WTC11 (cell line): ENCODE data around the gene VSTM2L.

Experiments used
- ATF1 ChIP-seq: sonication (generic); formaldehyde crosslinking; IDR thresholded peaks from 2 replicates; pipeline ENCODE4 v1.8.1; 2023; ENCODE audit warnings: mild to moderate bottlenecking, moderate library complexity, missing genetic modification reagents
- CREM ChIP-seq: sonication (generic); formaldehyde crosslinking; IDR thresholded peaks from 2 replicates; pipeline ENCODE4 v1.8.1; 2022; ENCODE audit warnings: mild to moderate bottlenecking, missing genetic modification reagents, moderate library complexity
- E2F4 ChIP-seq: sonication (generic); formaldehyde crosslinking; IDR thresholded peaks from 2 replicates; pipeline ENCODE4 v1.8.1; 2022; ENCODE audit warnings: low read depth, mild to moderate bottlenecking, moderate library complexity, missing genetic modification reagents, borderline replicate concordance
- ELF4 ChIP-seq: sonication (generic); formaldehyde crosslinking; IDR thresholded peaks from 2 replicates; pipeline ENCODE4 v1.8.1; 2022; ENCODE audit warnings: low read depth, mild to moderate bottlenecking, moderate library complexity, missing genetic modification reagents
- FOXJ3 ChIP-seq: sonication (generic); formaldehyde crosslinking; IDR thresholded peaks from 2 replicates; pipeline ENCODE4 v1.9.0; 2021; ENCODE audit warnings: missing genetic modification reagents, mild to moderate bottlenecking, borderline replicate concordance
- IRF2 ChIP-seq: sonication (generic); formaldehyde crosslinking; IDR thresholded peaks from 2 replicates; pipeline ENCODE4 v1.8.0; 2022; ENCODE audit warnings: low read depth, missing genetic modification reagents, borderline replicate concordance
- PREB ChIP-seq: sonication (generic); formaldehyde crosslinking; IDR thresholded peaks from 2 replicates; pipeline ENCODE4 v1.8.1; 2022; ENCODE audit warnings: mild to moderate bottlenecking, missing genetic modification reagents, moderate library complexity, borderline replicate concordance
- ZBTB43 ChIP-seq: sonication (generic); formaldehyde crosslinking; IDR thresholded peaks from 2 replicates; pipeline ENCODE4 v1.8.1; 2023; ENCODE audit warnings: mild to moderate bottlenecking, missing genetic modification reagents
- TF ChIP-seq, protein P1 (sequence below): sonication (generic); formaldehyde crosslinking; IDR thresholded peaks from 2 replicates; pipeline ENCODE4 v1.8.0; 2023; ENCODE audit warnings: missing genetic modification reagents
- TF ChIP-seq, protein P2 (sequence below): fragments of 200-600 bp; IDR thresholded peaks from 2 replicates; pipeline ENCODE4 v1.8.0; 2022; ENCODE audit warnings: antibody characterized with exemption

DNA sequence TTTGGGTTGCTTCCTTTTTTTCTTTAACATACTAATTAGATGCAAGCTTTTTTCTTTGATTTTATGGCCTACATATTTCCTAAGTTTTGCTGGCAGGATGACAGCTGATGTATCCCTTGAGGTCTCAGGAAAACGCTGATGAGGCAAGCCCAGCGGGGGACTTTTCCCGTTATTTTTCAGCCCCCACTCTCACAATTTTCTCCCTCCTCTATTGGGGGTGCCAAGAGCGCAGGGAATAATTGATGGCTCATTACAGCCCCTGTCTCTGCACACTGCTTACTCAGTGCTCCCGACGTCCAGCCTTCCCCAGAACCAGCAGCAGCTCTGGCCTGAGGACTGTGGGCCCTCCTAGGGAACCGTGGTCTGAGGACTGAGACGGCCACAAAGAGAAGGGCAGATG lies 38.6 kb upstream of the VSTM2L start:
- no peak for TF ChIP-seq FOXJ3 (CRISPR knock-in tag)
- no peak for TF ChIP-seq E2F4 (CRISPR knock-in tag)
- no peak for TF ChIP-seq ZBTB43 (CRISPR knock-in tag)
- no peak for TF ChIP-seq PREB (CRISPR knock-in tag)
- no peak for TF ChIP-seq CREM
- TF ChIP-seq, protein P1, sequence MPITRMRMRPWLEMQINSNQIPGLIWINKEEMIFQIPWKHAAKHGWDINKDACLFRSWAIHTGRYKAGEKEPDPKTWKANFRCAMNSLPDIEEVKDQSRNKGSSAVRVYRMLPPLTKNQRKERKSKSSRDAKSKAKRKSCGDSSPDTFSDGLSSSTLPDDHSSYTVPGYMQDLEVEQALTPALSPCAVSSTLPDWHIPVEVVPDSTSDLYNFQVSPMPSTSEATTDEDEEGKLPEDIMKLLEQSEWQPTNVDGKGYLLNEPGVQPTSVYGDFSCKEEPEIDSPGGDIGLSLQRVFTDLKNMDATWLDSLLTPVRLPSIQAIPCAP (CRISPR knock-in tag) = no peak
- TF ChIP-seq, protein P2, sequence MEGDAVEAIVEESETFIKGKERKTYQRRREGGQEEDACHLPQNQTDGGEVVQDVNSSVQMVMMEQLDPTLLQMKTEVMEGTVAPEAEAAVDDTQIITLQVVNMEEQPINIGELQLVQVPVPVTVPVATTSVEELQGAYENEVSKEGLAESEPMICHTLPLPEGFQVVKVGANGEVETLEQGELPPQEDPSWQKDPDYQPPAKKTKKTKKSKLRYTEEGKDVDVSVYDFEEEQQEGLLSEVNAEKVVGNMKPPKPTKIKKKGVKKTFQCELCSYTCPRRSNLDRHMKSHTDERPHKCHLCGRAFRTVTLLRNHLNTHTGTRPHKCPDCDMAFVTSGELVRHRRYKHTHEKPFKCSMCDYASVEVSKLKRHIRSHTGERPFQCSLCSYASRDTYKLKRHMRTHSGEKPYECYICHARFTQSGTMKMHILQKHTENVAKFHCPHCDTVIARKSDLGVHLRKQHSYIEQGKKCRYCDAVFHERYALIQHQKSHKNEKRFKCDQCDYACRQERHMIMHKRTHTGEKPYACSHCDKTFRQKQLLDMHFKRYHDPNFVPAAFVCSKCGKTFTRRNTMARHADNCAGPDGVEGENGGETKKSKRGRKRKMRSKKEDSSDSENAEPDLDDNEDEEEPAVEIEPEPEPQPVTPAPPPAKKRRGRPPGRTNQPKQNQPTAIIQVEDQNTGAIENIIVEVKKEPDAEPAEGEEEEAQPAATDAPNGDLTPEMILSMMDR = no peak
- TF ChIP-seq IRF2 (CRISPR knock-in tag) = no peak
- TF ChIP-seq ATF1 (CRISPR knock-in tag) = no peak
- TF ChIP-seq ELF4 (CRISPR knock-in tag) = no peak
